GM12878 (cell line): ENCODE measurements around the gene TSKU. TPM values are rescaled to one million over a fixed set of nuclear protein-coding genes. Genes with fewer than 3 reads are reported as not detected.

Experiments
- ATAC-seq: fragments of 200-7000 bp; cut with Tn5 transposase; 3 replicates; pipeline ENCODE4 v1.9.1; 2020; ENCODE audit warnings: mild to moderate bottlenecking, moderate library complexity
- BruUV-seq: library from RNA; stranded (reverse); fragments of 400-500 nt; replicated peaks from 2 replicates; lab custom pipeline; 2021; lab: Mats Ljungman, UMichigan
- CTCF ChIA-PET: fragments of 300-600 bp; sonication (Branson Sonifier 250); formaldehyde crosslinking; extraction: SDS; loops from one replicate; lab custom pipeline; 2021; ENCODE audit warnings: inconsistent platforms; lab: Yijun Ruan, JAX
- POLR2A ChIA-PET: fragments of 350-600 bp; formaldehyde crosslinking; extraction: SDS; loops from one replicate; lab custom pipeline; 2021; ENCODE audit warnings: inconsistent platforms; lab: Charles Lee
- RAD21 ChIA-PET: fragments of 300-600 bp; sonication (Branson Sonifier 250); formaldehyde crosslinking; loops from one replicate; lab custom pipeline; 2023; ENCODE audit warnings: antibody characterized with exemption; ENCODE audit not compliant: unreplicated experiment; lab: Charles Lee
- SMC1A ChIA-PET: fragments of 300-600 bp; sonication (Branson Sonifier 250); formaldehyde crosslinking; loops from one replicate; lab custom pipeline; 2023; ENCODE audit not compliant: unreplicated experiment, uncharacterized antibody; lab: Charles Lee
- DNase-seq: peaks from one replicate; pipeline ENCODE4 v3.0.0-alpha.2; 2011; ENCODE audit warnings: low read depth, low spot score
- FAIRE-seq: peaks from 3 replicates; lab custom pipeline; 2011; peaks lifted over from hg19 to GRCh38; lab: Jason Lieb, UNC
- H2AFZ ChIP-seq: 2 replicates; pipeline ENCODE4 v1.6.0; 2011; ENCODE audit warnings: low read depth, low read length, control low read depth; ENCODE audit not compliant: control insufficient read depth
- H3K27ac ChIP-seq: 2 replicates; pipeline ENCODE4 v1.5.1; 2011; ENCODE audit warnings: control low read depth; ENCODE audit not compliant: control insufficient read depth, insufficient read depth
- H3K27me3 ChIP-seq, 2 experiments: replicated peaks in 1 of 2; 2 replicates each; pipeline versions ENCODE4 v1.6.0 to v1.6.1; 2011; ENCODE audit warnings: low read length in 1 of 2; ENCODE audit not compliant: control insufficient read depth in 2 of 2, insufficient read depth in 2 of 2
- H3K36me3 ChIP-seq, 2 experiments: 2 replicates each; pipeline ENCODE4 v1.5.1; 2011; ENCODE audit warnings: low read length in 1 of 2; ENCODE audit not compliant: control insufficient read depth in 2 of 2, insufficient read depth in 2 of 2
- H3K4me1 ChIP-seq: 2 replicates; pipeline ENCODE4 v1.6.1; 2011; ENCODE audit warnings: mild to moderate bottlenecking, low read length, moderate library complexity, mixed read lengths; ENCODE audit not compliant: control insufficient read depth, insufficient read depth
- H3K4me2 ChIP-seq: 2 replicates; pipeline ENCODE4 v1.6.0; 2011; ENCODE audit warnings: control low read depth; ENCODE audit not compliant: control insufficient read depth, insufficient read depth
- H3K4me3 ChIP-seq: fragments of 200-600 bp; sonication (generic); 2 replicates; pipeline ENCODE4 v1.5.1; 2016
- H3K79me2 ChIP-seq: 2 replicates; pipeline ENCODE4 v1.6.0; 2011; ENCODE audit warnings: low read length; ENCODE audit not compliant: control insufficient read depth, insufficient read depth
- H3K9ac ChIP-seq: 2 replicates; pipeline ENCODE4 v1.8.0; 2011; ENCODE audit warnings: low read length, control low read depth, mixed read lengths; ENCODE audit not compliant: control insufficient read depth, insufficient read depth
- H3K9me3 ChIP-seq: replicated peaks from 3 replicates; pipeline ENCODE4 v1.5.1; 2011; ENCODE audit warnings: mild to moderate bottlenecking, low read length; ENCODE audit not compliant: control insufficient read depth, insufficient read depth
- H4K20me1 ChIP-seq: 2 replicates; pipeline ENCODE4 v1.6.0; 2011; ENCODE audit not compliant: control insufficient read depth, insufficient read depth
- EP300 ChIP-seq, 2 experiments: fragments of 150-350 bp in 1 of 2; IDR thresholded peaks; 2 replicates each; pipeline ENCODE4 v1.6.1; 2011 to 2012; ENCODE audit warnings: low read depth in 2 of 2, low read length in 2 of 2, borderline replicate concordance in 1 of 2, improper control_type of control experiment in 1 of 2, inconsistent platforms in 1 of 2; ENCODE audit not compliant: control insufficient read depth in 1 of 2
- MTA2 ChIP-seq: fragments of 450-650 bp; IDR thresholded peaks from 2 replicates; pipeline ENCODE4 v1.6.1; 2016; ENCODE audit warnings: low read depth, mild to moderate bottlenecking, moderate library complexity
- RCOR1 ChIP-seq: conservative IDR thresholded peaks from 2 replicates; pipeline ENCODE4 v1.6.1; 2012; ENCODE audit warnings: low read depth, low read length, improper control_type of control experiment
- RELA ChIP-seq: fragments of 450-650 bp; IDR thresholded peaks from 2 replicates; pipeline ENCODE4 v1.8.0; 2014; ENCODE audit warnings: borderline replicate concordance; ENCODE audit not compliant: partially characterized antibody
- WGBS: methylation state at CpG from one replicate; pipeline ENCODE4 v1.1.6; 2016; ENCODE audit warnings: low lambda C conversion rate; ENCODE audit not compliant: insufficient replicate concordance, insufficient coverage; ENCODE audit errors: missing lambda C conversion rate; 5-methylcytosine and 5-hydroxymethylcytosine counted together
- in situ Hi-C: fragments of 300-500 bp; cut with MboI; formaldehyde crosslinking; loops from 9 replicates; pipeline ENCODE4 v1.14.3; 2018; ENCODE audit warnings: mixed read lengths
- intact Hi-C: fragments of 100-400 bp; cut with micrococcal nuclease; formaldehyde crosslinking; loops from one replicate; pipeline ENCODE4 v1.14.2; 2022; ENCODE audit not compliant: unreplicated experiment
- polyA plus RNA-seq, 11 experiments: library from polyadenylated mRNA; depleted of rRNA in 4 of 11; unstranded in 6 of 11; stranded (reverse) in 5 of 11; fragments of >200 nt; fragmentation: Nextera tagmentation in 4 of 11; fragmentation: Illumina TruSeq in 1 of 11; extraction: Ambion mirVana in 4 of 11; extraction: Trizol in 1 of 11; gene quantifications; 1 replicate in 1 of 11; 2 replicates in 10 of 11; pipeline versions ENCODE4 v1.2.1 to v1.2.3, GENCODE V29; 2011 to 2016; ENCODE audit warnings: inconsistent platforms in 2 of 11, missing spikeins in 2 of 11, low read depth in 1 of 11
- total RNA-seq, 4 experiments: library from RNA; depleted of rRNA in 3 of 4; stranded (reverse); fragments of >200 nt in 3 of 4; fragmentation: Illumina TruSeq in 1 of 4; extraction: Trizol in 1 of 4; gene quantifications; 2 replicates each; pipeline versions ENCODE4 v1.2.1 to v1.2.3, GENCODE V29; 2013 to 2021
- TF ChIP-seq, protein P1 (sequence below): IDR thresholded peaks from 2 replicates; pipeline ENCODE4 v1.6.1; 2012; ENCODE audit warnings: low read depth, low read length, improper control_type of control experiment
- TF ChIP-seq, protein P2 (sequence below): fragments of 450-650 bp; formaldehyde crosslinking; IDR thresholded peaks from 2 replicates; pipeline ENCODE4 v1.4.0; 2020; ENCODE audit warnings: mild to moderate bottlenecking, moderate library complexity

Gene TSKU
- total and polyA plus RNA-seq, 10 of the 15 experiments (the other 5 are each of a cell fraction or from before 2014, with no cell fraction given) = 0.04 to 1.5 (median 0.62) TPM

DNA sequence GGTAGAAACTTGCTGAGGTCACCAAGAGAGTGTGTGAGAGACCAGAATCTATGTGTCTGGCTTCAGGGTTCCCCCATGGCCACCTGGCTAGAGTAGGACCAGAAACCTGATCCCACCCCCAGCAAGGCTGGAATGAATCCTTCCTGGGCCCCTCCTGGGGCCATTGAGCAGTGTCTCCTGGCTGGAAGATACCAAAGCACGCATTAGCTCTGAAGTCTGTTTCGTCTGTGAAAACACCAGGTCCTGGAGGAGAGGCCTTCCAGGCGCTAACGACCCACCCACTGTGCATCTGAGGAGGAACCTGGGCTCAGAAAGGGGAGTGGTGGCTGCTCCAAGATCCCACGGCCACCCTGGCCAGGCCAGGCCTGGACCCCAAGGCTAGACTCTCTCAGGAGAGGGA lies 15.5 kb upstream of the TSKU start:
- BruUV-seq = no TSS peak
- H3K36me3 ChIP-seq = no peaks in the 10 kb centered on the region
- no peak for DNase-seq
- no peaks in the 10 kb centered on the region for H3K9me3 ChIP-seq
- H3K27ac ChIP-seq = no peak overlapping the region
- WGBS = 19% methylated on average over 5 of the region's 5 CpGs
- ChIA-PET SMC1A (no interaction called here), RAD21 (no interaction called here), CTCF (interaction anchor here (0.6 kb wide), 1 partner anchor 46 kb away, joined by 3 read pairs; no protein-coding TSS in a partner anchor), POLR2A (no interaction called here)
- no peak for FAIRE-seq
- no peak overlapping the region for H3K4me2 ChIP-seq
- TF ChIP-seq EP300 (IDR thresholded peaks at IDR 0.05; ENCODE audit: borderline replicate concordance in 1 of 2, control insufficient read depth in 1 of 2, low read depth in 2 of 2, low read length in 2 of 2) (no peak), RCOR1 (no peak), MTA2 (no peak), RELA (no peak)
- TF ChIP-seq, protein P1, sequence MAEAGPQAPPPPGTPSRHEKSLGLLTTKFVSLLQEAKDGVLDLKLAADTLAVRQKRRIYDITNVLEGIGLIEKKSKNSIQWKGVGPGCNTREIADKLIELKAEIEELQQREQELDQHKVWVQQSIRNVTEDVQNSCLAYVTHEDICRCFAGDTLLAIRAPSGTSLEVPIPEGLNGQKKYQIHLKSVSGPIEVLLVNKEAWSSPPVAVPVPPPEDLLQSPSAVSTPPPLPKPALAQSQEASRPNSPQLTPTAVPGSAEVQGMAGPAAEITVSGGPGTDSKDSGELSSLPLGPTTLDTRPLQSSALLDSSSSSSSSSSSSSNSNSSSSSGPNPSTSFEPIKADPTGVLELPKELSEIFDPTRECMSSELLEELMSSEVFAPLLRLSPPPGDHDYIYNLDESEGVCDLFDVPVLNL = no peak
- TF ChIP-seq, protein P2, sequence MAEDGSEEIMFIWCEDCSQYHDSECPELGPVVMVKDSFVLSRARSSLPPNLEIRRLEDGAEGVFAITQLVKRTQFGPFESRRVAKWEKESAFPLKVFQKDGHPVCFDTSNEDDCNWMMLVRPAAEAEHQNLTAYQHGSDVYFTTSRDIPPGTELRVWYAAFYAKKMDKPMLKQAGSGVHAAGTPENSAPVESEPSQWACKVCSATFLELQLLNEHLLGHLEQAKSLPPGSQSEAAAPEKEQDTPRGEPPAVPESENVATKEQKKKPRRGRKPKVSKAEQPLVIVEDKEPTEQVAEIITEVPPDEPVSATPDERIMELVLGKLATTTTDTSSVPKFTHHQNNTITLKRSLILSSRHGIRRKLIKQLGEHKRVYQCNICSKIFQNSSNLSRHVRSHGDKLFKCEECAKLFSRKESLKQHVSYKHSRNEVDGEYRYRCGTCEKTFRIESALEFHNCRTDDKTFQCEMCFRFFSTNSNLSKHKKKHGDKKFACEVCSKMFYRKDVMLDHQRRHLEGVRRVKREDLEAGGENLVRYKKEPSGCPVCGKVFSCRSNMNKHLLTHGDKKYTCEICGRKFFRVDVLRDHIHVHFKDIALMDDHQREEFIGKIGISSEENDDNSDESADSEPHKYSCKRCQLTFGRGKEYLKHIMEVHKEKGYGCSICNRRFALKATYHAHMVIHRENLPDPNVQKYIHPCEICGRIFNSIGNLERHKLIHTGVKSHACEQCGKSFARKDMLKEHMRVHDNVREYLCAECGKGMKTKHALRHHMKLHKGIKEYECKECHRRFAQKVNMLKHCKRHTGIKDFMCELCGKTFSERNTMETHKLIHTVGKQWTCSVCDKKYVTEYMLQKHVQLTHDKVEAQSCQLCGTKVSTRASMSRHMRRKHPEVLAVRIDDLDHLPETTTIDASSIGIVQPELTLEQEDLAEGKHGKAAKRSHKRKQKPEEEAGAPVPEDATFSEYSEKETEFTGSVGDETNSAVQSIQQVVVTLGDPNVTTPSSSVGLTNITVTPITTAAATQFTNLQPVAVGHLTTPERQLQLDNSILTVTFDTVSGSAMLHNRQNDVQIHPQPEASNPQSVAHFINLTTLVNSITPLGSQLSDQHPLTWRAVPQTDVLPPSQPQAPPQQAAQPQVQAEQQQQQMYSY = no peak
- H4K20me1 ChIP-seq = no peaks in the 10 kb centered on the region
- H3K4me3 ChIP-seq = no peak overlapping the region
- no peak for ATAC-seq
- no peak overlapping the region for H2AFZ ChIP-seq
- no peaks in the 10 kb centered on the region; a peak in 3 of 4 replicates for H3K27me3 ChIP-seq
- peaks cover 7% of the 10 kb centered on the region for H3K4me1 ChIP-seq
- no peak overlapping the region for H3K9ac ChIP-seq
- no peaks in the 10 kb centered on the region for H3K79me2 ChIP-seq
- in situ Hi-C loops = no loop called here
- intact Hi-C loops = no loop called here
